GM18499 (cell line): ENCODE results near the gene MACROD2.

Experiments
- ATAC-seq: cut with Tn5 transposase; IDR thresholded peaks from one replicate; pipeline ENCODE4 v1.9.1; 2021; ENCODE audit warnings: moderate number of reproducible peaks; ENCODE audit not compliant: insufficient read depth, unreplicated experiment

MACROD2 gene

DNA sequence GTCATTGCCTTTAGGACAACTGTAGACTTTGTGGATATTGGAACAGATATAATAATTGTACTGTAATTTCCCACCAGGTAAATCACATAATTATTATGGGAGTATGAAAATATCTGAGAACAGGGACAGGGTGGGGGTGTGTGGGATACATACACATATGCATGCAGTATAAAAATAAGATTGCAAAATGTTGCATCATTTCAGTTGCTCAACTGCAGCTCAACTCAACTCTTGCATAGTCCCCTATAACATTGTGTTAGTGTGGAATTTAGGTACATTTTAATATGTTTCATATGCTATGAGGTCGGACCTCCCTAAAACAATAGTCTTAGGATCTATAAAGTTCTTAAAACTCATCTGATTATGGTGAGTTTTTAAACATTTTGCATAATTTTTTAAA lies 617.1 kb downstream of the MACROD2 start:
- ATAC-seq: no peak

DNA sequence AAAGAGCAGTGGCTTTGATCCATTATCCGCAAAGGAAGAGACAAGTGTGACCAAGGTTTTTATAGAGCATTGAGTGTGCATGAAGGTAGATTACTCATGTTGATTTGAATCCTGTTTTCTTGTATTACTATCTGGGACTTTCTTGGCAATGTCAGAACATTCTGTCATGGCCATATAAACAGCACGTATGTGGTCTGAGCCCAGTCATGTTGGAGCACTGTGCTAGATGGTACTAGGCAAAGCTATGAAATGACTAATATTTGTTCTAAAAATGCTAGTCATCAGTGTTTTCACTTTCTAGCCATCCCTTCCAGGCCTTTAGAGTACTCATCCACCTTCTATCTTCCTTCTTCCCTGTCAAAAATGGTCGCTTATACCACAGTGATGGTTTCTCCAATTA lies 620.7 kb downstream of the MACROD2 start:
- ATAC-seq: no peak

DNA sequence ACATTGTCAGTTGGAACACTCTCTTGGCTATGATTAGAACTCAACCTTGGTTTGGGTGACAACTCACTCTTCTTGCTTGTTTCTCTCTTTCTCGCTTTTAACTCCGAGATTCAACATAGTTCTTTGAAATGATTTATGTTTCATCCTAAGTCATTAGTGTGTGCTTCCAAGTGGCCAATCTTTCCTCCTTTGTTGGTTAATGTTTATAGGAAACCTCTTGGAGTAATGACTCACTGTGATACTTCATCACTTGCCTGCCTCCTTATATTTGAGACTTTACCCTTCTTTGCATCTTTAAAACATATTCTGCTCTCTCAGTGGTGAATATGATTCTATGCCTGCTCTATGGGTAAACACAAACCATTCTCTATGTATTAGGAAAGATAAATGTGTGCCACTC lies 621.8 kb downstream of the MACROD2 start:
- ATAC-seq: no peak

DNA sequence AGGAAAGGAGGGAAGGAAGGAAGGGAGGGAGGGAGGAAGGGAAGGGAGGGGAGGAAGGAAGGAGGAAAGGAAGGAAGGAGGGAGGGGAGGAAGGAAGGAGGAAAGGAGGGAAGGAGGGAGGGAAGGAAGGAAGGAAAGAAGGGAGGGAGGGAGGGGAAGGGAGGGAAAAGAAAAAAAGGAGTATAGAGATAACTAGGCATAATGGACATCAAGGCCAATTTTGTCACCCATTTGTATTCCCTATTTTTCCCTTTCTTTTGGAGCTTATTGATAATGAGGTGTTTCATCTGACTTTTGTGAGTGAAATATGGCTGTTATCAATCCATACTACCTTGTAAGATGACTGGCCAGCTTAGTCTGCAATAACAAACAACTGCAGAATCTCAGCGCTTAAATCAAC lies 624.1 kb downstream of the MACROD2 start:
- no peak for ATAC-seq

DNA sequence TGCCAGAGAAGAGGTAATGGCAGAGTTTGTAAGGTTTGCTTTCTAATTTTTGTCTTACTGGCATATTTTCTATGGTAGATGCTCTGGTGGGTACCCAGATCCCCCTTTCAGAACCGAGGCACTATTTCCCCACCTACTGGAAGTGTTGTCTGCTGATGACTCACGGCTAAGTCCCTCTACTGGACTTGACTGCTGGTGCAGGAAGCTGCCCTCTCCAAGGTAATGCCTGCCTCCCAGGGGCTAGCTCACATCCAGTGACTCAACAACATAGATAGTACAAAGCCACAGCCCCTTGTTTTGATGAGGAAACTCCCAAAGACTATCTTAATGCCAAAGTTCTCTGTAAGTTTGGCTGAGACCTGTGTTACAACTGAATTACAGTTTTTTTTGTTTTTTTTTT lies 627.5 kb downstream of the MACROD2 start:
- no peak for ATAC-seq

DNA sequence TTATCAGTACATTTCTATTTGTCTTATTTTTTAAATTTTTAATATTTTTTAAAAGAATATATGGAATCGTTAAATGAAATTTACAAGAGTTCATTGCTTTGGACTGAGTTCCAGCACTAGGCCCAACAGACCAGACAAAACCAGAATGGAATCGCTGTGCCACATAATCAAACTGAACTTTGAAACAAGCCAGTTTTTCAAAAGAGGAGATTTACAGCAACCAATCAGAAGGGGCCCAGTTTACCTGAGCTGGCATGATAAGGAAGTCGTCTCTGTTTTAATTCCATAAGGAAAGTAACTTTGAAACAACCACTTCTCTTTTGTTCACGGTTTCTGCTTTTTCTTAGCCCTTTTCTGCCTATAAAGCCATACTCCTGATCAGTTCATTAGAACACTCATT lies 635.7 kb downstream of the MACROD2 start:
- ATAC-seq: no peak

DNA sequence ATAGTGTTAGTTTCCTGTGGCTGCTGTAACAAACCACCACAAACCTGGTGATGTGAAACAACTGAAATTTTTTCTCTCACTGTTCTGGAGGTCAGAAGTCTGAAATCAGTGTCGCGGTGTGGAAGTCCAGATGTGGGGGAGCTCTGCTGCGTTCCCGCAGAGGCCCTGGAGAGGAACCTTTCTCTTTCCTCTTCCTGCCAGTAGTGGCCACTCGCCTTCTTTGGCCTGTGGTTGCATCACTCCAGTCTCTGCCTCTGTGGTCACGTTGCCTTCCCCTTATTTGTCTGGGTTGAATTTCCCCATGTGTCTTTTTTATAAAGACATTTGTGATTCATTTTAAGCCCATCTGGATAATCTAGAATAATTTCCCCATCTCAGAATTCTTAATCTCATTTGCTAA lies 637.6 kb downstream of the MACROD2 start:
- no peak for ATAC-seq

DNA sequence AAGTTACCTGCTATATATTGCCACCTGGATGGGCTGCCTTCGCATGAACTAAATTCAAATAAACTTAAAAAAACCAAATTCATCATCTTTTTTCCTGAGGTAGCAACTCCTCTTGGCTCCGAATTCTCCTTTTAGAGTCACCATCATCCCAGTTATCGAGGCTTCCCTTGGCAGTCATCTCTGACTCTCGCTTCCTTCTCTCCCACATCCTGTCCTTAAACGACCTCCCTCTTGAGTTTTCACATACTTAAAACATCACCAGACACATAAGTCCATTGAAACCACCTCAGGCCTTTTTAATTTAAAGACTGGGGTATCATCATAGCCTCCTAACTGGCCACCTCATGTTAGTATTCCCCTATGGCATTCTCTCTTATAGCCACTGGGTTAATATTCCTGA lies 638.2 kb downstream of the MACROD2 start:
- no peak for ATAC-seq

DNA sequence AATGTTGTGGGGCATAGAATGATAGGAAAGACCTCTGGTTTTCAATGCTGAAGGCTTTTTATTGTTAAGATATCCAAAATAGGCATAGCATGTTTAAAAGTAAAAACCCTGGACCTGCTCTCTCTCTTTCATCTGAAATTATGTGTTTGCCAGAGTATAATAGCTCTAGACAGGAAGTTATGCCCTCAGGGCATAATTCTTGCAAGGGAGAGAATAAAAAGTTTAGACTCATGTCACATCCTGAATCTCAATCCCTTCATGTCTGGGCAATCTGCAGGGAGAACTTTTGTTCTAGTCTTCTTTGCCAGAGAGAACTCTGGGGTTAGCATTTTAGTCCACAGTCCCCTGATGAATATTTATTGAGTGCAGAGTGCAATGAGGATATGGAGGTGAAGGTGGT lies 639.3 kb downstream of the MACROD2 start:
- no peak for ATAC-seq

DNA sequence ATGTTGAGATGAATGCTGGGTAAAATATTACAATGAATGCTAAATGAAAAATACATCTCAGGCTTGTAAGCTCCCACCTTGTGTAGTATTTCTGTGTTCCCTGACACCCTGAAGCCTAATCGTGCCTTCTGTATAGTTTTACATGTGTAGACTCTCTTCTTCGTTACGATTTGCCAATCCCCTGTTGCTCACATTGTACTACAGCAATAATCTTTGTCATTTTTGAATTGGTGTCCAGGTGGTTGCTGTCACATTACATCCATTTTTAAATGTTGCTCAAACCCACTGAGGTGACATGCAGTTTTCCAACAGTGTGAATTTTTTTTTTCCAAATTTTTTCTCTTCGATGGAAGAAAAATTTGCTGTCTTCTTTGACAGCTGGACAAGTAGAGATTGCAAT lies 642.1 kb downstream of the MACROD2 start:
- no peak for ATAC-seq

DNA sequence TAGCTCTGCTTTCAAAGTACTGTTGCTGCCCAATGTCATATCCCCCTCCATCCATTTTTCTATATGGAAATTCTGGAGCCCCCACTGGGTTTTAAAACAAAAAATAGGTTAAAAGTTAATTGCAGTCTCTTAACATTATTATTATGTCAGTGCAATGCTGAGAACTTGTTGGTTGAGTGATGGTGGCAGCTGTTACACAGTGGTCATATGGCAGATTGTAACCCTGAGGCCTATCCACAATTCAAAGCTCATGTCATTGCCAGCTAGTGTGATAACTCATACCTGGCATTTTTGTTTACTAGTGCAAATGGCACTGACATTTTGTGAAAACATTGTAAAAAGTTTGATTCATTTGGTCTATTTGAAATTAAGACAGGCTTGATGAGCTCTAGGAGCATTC lies 647.8 kb downstream of the MACROD2 start:
- ATAC-seq: no peak

DNA sequence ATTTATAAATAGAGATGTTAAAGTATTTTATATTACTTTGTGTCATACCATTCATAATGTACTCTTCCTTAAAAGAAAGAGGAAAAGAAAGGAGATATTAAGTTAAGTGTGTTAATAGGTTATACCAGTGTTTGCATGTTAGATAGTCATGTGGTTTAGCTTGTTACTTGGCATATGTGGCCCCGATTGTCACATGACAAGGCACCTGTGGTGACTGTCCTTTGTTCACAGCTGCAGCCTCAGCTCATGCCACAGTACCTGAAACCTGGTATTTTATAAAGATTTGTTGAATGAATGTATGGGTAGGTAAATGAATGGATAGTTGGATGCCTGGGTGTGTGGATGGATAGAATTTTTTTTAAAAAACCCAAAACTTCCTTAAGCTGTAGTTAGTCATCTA lies 648.2 kb downstream of the MACROD2 start:
- ATAC-seq: no peak

DNA sequence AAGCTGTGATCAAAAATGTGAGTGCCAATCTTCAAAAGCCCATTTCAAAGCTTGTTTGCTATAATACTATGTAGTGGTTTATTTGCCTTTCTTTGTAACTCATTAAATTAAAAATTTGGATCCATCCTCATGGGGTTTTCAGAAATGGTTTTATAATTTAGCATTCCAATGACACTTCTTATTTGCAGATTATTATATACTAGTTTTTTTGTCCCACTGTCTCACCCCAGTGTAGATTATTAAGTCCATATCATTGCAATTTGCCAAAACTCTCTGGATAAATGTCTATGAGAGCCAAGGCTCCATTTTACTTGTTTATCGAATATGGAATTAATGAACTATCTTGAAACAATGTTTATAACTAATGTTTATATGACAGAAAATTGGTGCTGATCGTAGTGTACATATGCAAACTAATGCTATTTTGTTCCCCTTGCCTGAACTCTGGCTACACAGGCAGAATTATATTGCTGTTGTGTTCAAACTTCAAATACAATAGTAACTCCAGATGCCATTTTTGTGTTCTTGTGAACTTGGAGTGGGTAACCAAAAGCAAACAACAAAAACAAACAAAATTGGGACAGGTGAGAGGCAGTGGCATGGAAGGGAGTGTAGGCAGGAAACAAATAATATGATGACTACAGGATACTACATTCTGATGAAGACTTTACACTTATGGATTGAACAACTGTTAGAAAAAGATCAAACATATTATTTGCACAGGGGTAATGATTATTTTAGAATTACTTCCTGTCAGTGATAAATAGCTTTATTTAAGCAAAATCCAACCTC lies 649.2 kb downstream of the MACROD2 start:
- no peak for ATAC-seq

DNA sequence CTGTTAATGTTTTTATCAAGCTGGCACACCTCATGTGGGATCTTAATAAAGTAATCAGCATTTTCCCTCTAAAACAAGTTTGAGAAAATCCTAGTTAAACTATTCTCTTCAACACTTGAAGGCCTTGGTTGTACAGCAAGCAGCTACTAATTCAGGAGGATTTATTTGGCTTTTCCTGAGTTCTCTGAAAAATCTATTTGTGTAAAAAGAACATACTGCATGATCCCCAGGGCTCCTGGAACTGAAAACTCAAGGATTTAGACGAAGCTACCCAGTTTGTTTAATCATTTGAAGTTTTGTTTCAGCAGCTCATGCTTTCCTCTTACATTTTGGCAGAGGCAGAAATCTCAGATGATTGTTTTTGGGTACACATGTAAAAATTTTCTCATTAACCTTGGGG lies 651.7 kb downstream of the MACROD2 start:
- no peak for ATAC-seq

DNA sequence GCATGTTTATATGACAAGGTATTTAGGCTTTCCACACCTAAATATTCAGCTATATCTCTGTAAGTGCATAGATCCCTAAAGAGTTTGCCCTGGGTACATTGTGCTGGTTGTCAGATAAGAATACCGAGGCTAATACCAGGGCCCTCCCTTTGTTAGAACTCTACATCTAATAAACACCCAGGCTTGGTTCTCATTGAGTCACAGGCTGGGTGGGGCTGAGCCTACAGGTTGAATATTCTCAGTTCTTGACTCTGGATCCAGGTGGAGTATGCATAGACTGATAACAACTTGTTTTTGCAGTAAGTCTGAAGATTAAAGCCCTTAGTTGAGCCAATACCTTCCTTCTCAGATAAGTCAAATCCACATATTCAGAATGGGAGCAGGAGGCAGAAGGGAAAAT lies 654.3 kb downstream of the MACROD2 start:
- no peak for ATAC-seq

DNA sequence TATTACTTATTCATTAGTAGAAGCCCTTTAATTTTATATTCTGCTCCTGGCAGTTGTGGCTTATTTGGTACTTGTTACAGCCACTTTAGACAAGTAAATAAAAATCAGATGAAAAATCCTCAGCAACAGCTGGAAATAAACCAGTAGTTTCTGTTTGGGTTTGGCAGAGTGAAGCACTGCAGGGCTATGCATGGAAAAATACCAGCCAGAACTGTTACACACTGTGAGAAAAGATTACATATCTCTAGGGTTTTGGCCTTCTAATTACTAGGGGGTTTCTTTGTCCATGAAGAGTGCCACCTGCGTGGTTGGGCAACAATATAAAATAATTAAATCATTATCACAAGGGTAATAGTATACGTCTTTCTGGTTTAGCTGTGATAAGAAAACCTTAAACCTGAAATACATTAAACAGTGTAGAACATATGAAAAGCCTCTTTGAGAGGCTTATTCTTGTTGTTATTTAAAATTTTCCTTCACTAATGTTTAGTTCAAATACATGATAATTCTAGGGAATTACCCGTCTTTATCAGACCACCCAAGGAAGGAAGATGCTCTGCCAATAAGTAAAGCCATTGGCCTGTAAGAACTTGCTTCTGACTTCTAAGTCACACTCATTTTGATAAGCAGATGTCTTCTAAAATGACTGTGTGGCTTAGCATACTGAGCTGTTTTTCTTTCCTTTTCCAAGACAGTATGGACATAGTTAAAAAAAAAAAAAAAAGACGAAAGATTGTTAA lies 662.1 kb downstream of the MACROD2 start:
- no peak for ATAC-seq

DNA sequence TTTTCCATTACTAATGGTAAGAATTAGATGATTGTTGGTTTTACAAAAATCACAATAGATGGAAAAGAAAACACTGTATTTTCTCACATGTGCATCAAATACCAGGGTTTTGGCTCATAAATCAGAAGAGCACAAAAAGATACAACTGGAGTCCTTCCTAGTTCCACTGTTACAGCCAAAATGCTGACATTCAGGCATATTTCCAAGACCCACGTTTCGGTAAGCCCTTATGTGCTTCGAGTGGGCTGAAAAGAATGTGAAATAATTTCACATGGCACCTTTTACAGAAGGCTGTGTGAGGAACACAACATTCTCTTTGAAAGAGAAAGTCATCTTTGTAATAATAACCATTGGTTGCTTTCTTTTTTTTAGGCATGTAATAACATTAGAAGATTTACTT lies 668.8 kb downstream of the MACROD2 start:
- no peak for ATAC-seq

DNA sequence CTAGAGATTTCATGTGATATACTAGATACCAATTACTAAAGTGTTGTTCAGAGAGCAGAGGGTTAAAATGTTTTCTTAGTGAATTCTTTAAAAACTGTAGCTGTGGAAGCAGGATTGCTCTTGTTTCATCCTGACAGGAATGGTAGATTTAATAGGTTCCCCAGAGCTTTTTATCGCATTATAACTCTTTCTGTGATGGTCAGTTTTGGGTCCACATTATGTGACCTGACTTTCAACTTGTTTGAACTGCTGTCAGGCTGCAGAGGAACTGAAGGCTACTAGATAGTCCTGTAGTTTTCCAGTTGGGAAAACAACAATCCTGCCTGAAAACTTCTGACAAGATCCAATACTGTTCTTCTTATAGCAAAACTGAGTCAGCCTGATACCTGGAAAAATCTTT lies 671.4 kb downstream of the MACROD2 start:
- ATAC-seq: no peak

DNA sequence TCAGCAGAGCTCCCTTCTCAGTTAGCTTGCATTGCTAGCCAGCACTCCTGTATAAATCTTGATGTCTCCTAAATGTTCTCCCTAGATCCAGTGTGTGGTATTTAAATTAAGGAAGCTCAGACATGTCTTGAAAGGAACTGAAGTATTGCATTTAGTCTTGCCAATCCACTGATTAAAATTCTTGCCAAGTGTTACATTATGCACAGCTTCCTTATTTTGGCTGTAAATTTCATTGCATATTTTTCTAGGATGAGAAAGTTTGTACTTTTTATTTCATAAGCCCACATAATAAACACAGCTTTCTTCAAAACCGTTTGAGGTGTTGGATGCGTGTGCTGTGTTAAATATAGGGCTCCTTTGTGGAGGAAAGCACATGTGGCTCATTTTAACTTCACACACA lies 671.9 kb downstream of the MACROD2 start:
- ATAC-seq: no peak

DNA sequence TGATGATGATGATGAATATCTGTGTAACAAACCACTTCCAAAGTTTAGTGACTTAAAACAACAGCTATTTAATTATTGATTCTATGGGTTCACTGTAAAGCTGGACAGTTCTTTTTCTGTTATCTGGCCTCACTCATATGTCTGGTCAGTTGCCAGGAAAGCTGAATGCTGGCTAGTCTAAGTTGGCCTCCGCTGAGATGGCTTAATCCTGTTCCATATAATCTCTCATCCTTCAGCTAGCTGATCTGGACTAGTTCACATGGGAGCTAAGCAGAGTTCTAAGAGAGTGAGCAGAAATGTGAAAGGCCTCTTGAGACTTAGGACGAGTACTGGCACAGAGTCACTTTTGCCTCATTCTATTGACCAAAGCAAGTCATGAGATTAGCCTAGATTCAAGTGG lies 676.8 kb downstream of the MACROD2 start:
- ATAC-seq: no peak

DNA sequence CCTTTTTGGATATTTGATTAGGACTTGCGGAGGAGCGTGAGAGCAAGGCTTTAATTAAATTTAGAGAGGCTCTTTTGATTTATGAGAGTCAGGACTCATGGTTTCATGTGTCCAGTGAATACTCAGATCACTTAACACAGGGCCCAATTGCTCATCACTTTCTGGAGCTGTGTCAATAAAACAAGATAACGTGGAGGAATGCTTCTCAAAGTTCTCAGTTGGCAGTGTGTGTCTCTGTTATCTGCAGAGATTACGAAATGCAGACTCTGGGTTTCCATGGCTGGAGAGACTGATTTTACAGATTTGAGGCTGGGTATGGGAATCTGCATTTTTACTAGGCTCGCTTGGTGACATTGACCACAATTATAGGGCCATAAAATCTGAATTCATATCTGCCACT lies 677.8 kb downstream of the MACROD2 start:
- no peak for ATAC-seq

DNA sequence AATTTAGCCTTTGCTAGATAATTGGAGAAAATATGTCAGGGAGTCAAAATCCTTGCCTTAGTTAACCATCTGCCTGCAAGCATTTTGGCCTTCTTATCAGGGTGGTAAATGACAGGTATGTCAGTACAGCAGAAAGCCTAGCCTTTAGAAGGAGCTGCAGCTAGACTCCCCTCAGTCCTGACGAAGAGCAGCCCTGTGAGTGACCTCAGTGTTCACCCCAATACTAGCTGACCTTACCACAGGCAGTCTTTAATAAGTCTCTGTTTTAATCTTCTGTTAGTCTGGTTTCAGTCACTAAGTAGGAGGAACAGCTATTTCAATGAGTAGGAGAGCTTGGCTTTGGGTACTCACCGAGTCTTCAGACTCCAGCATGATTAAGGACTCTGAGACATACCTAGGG lies 682.1 kb downstream of the MACROD2 start:
- no peak for ATAC-seq
